HUDEP-2 (cell line): ENCODE data around the gene ARHGAP8.
"Not testable (repeated sequence)": the region's sequence is repeated elsewhere in the genome, so short reads cannot be mapped to it uniquely, and the experiment has no call there.

Experiments
- DNase-seq, 76 experiments: peaks; one replicate each; lab custom pipeline; 2025; ENCODE audit not compliant: unreplicated experiment in 76 of 76; lab: John Stamatoyannopoulos, UW

The ARHGAP8 gene

GRCh38 chr22:44847380-44847779 is 95.0 kb downstream of the ARHGAP8 start:
- DNase-seq: no peak

GRCh38 chr22:44847892-44848291 is 95.5 kb downstream of the ARHGAP8 start:
- no peak for DNase-seq

- no peak for DNase-seq
Observed at GRCh38 chr22:44848296-44848741, 95.9 kb downstream of the ARHGAP8 start.

GRCh38 chr22:44848791-44849420 is 96.5 kb downstream of the ARHGAP8 start:
- DNase-seq: no peak

GRCh38 chr22:44850946-44851345 is 98.6 kb downstream of the ARHGAP8 start:
- no peak for DNase-seq

GRCh38 chr22:44854641-44855040 is 102.3 kb downstream of the ARHGAP8 start:
- DNase-seq: not testable (repeated sequence)

- DNase-seq: no peak
Observed at GRCh38 chr22:44855855-44856254, 103.5 kb downstream of the ARHGAP8 start.

GRCh38 chr22:44858819-44859218 is 106.4 kb downstream of the ARHGAP8 start:
- peak in 23 of 76 experiments; percentile 12 to 76 (median 42) for DNase-seq

- DNase-seq: no peak
Observed at GRCh38 chr22:44859641-44860040, 107.3 kb downstream of the ARHGAP8 start.

- DNase-seq: no peak
Observed at GRCh38 chr22:44860311-44860710, 107.9 kb downstream of the ARHGAP8 start.

GRCh38 chr22:44861245-44861644 is 108.9 kb downstream of the ARHGAP8 start:
- no peak for DNase-seq

GRCh38 chr22:44862281-44862680 is 109.9 kb downstream of the ARHGAP8 start:
- DNase-seq: no peak

- DNase-seq: no peak
Observed at GRCh38 chr22:44862981-44863860, 110.8 kb downstream of the ARHGAP8 start.

GRCh38 chr22:44865193-44866057 is 113.0 kb downstream of the ARHGAP8 start:
- no peak for DNase-seq

- no peak for DNase-seq
Observed at GRCh38 chr22:44869196-44869595, 116.8 kb downstream of the ARHGAP8 start.

GRCh38 chr22:44870021-44870420 is 117.6 kb downstream of the ARHGAP8 start:
- peak in 36 of 76 experiments; percentile 4 to 65 (median 21) for DNase-seq

- no peak for DNase-seq
Observed at GRCh38 chr22:44871782-44872181, 119.4 kb downstream of the ARHGAP8 start.

GRCh38 chr22:44876921-44877320 is 124.5 kb downstream of the ARHGAP8 start:
- DNase-seq: no peak

GRCh38 chr22:44878483-44879300 is 126.3 kb downstream of the ARHGAP8 start:
- DNase-seq: no peak

- no peak for DNase-seq
Observed at GRCh38 chr22:44879301-44879680, 126.9 kb downstream of the ARHGAP8 start.
